Testis (tissue), 3 donors: ENCODE results near the gene ZMIZ1. TPM values are rescaled to one million over a fixed set of nuclear protein-coding genes. Genes with fewer than 3 reads are reported as not detected.

Source experiments
- DNase-seq: peaks from one replicate; pipeline ENCODE4 v3.0.0-alpha.2; 2019
- H3K27ac ChIP-seq, 2 donors: fragments of 200-600 bp; sonication (generic); one replicate each; pipeline ENCODE4 v1.5.1; 2019
- H3K27me3 ChIP-seq: fragments of 200-600 bp; sonication (generic); one replicate; pipeline ENCODE4 v1.5.1; 2019
- H3K36me3 ChIP-seq: fragments of 200-600 bp; sonication (generic); one replicate; pipeline ENCODE4 v1.5.1; 2017; ENCODE audit warnings: low read depth; ENCODE audit errors: missing control alignments
- H3K4me1 ChIP-seq: fragments of 200-600 bp; sonication (generic); one replicate; pipeline ENCODE4 v1.5.1; 2019
- H3K4me3 ChIP-seq, 2 donors: fragments of 200-600 bp; sonication (generic); one replicate each; pipeline ENCODE4 v1.5.1; 2017 to 2019
- H3K9me3 ChIP-seq: fragments of 200-600 bp; sonication (generic); one replicate; pipeline ENCODE4 v1.5.1; 2017
- CTCF ChIP-seq, 3 experiments: fragments of 450-650 bp in 2 of 3; fragments of 200-600 bp in 1 of 3; sonication (generic) in 1 of 3; IDR thresholded peaks; one replicate each; pipeline ENCODE4 v1.5.1; 2016 to 2019; ENCODE audit warnings: antibody characterized with exemption in 3 of 3, mild to moderate bottlenecking in 2 of 3, moderate library complexity in 1 of 3
- POLR2A ChIP-seq: fragments of 450-650 bp; IDR thresholded peaks from one replicate; pipeline ENCODE4 v1.6.1; 2017; ENCODE audit warnings: antibody characterized with exemption, mild to moderate bottlenecking, moderate library complexity
- WGBS, 2 donors: methylation state at CpG; one replicate each; pipeline ENCODE4 v1.1.5; 2018; 5-methylcytosine and 5-hydroxymethylcytosine counted together
- intact Hi-C: fragments of 100-400 bp; cut with DNase I; formaldehyde crosslinking; loops from one replicate; pipeline ENCODE4 v1.15.1; 2023; ENCODE audit warnings: low total_unique reads
- polyA plus RNA-seq: library from polyadenylated mRNA; stranded (reverse); fragments of 350-450 nt; fragmentation: Illumina TruSeq; extraction: RNeasy Lipid Tissue Mini Kit (QIAGEN cat#74804); gene quantifications from one replicate; pipeline ENCODE4 v1.2.3, GENCODE V29; 2014; ENCODE audit warnings: low read depth, low replicate concordance; ENCODE audit not compliant: insufficient read depth
- total RNA-seq, 2 donors: library from RNA; depleted of rRNA; stranded (reverse); fragments of >200 nt; gene quantifications; one replicate each; pipeline ENCODE4 v1.2.3, GENCODE V29; 2016

The ZMIZ1 gene
- total and polyA plus RNA-seq, 3 donors from 2014 or later, result 15.2 to 22.0 (median 18.8) TPM

GRCh38 chr10:79349766-79350406 lies 281.1 kb downstream of the ZMIZ1 start:
- Histone ChIP-seq H3K27me3 (no peaks in the 10 kb centered on the region), H3K36me3 (no peaks in the 10 kb centered on the region), H3K4me1 (peaks cover 24% of the 10 kb centered on the region), H3K9me3 (no peaks in the 10 kb centered on the region), H3K4me3 (no peak overlapping the region), H3K27ac (no peak overlapping the region)
- intact Hi-C loops, result no loop called here
- 71 to 85% methylated on average over 6 of the region's 6 CpGs for WGBS, 2 donors
- TF ChIP-seq POLR2A (no peak), CTCF (IDR thresholded peaks at IDR 0.05) (no peak)
- DNase-seq, result peak; percentile 87

- intact Hi-C loops, result no loop called here
- DNase-seq, result no peak
- H3K27me3 ChIP-seq, result no peaks in the 10 kb centered on the region
- no peak overlapping the region for H3K4me3 ChIP-seq
- TF ChIP-seq POLR2A (no peak), CTCF (IDR thresholded peaks at IDR 0.05) (no peak)
- H3K36me3 ChIP-seq, result no peaks in the 10 kb centered on the region
- no peak overlapping the region for H3K27ac ChIP-seq
- 87 to 89% methylated on average over 13 to 21 of the region's 21 CpGs for WGBS, 2 donors
- H3K4me1 ChIP-seq, result peaks cover 24% of the 10 kb centered on the region
- H3K9me3 ChIP-seq, result no peaks in the 10 kb centered on the region
These were observed 281.8 kb downstream of the ZMIZ1 start for GRCh38 chr10:79350407-79351154.

GRCh38 chr10:79351332-79351731 lies 282.6 kb downstream of the ZMIZ1 start:
- Histone ChIP-seq H3K27ac (no peak overlapping the region), H3K27me3 (no peaks in the 10 kb centered on the region), H3K4me1 (peaks cover 24% of the 10 kb centered on the region), H3K9me3 (no peaks in the 10 kb centered on the region), H3K4me3 (no peak overlapping the region), H3K36me3 (no peaks in the 10 kb centered on the region)
- intact Hi-C loops, result no loop called here
- WGBS, 2 donors, result 90 to 91% methylated on average over 13 of the region's 13 CpGs
- no peak for TF ChIP-seq POLR2A
- no peak for TF ChIP-seq CTCF (IDR thresholded peaks at IDR 0.05)
- no peak for DNase-seq

- 95 to 96% methylated on average over 10 to 11 of the region's 11 CpGs for WGBS, 2 donors
- TF ChIP-seq CTCF (IDR thresholded peaks at IDR 0.05), result no peak
- no peak for TF ChIP-seq POLR2A
- Histone ChIP-seq H3K36me3 (no peaks in the 10 kb centered on the region), H3K4me3 (no peak overlapping the region), H3K4me1 (peaks cover 18% of the 10 kb centered on the region), H3K27ac (no peak overlapping the region), H3K9me3 (no peaks in the 10 kb centered on the region), H3K27me3 (no peaks in the 10 kb centered on the region)
- DNase-seq, result peak; percentile 11
- intact Hi-C loops, result no loop called here
These were observed 283.5 kb downstream of the ZMIZ1 start for GRCh38 chr10:79352035-79352877.
